K562 (cell line): ENCODE results near the gene SBNO1.
"Not testable (repeated sequence)": the region's sequence is repeated elsewhere in the genome, so short reads cannot be mapped to it uniquely, and the experiment has no call there.

ENCODE experiments used
- ERF ChIP-seq: fragments of 450-650 bp; formaldehyde crosslinking; IDR thresholded peaks from 2 replicates; pipeline ENCODE4 v1.4.0; 2020; ENCODE audit warnings: mild to moderate bottlenecking, mixed read lengths
- MXI1 ChIP-seq: IDR thresholded peaks from 2 replicates; pipeline ENCODE4 v1.6.1; 2011; ENCODE audit warnings: low read depth, mild to moderate bottlenecking, improper control_type of control experiment, low read length
- MYC ChIP-seq, 2 experiments: fragments of 250-450 bp in 1 of 2; sonication (Bioruptor Pico) in 1 of 2; IDR thresholded peaks; 2 replicates each; pipeline versions ENCODE4 v1.5.1 to v1.6.1; 2012 to 2021; ENCODE audit warnings: low read depth in 2 of 2, borderline replicate concordance in 1 of 2, improper control_type of control experiment in 1 of 2, low read length in 1 of 2, mild to moderate bottlenecking in 1 of 2, moderate library complexity in 1 of 2
- POLR2A ChIP-seq: fragments of 450-650 bp; conservative IDR thresholded peaks from 2 replicates; pipeline ENCODE4 v1.6.1; 2016
- PTBP1 ChIP-seq: fragments of 200-400 bp; formaldehyde crosslinking; IDR thresholded peaks from 2 replicates; pipeline ENCODE4 v1.6.1; 2017; ENCODE audit warnings: low read depth, low read length
- RCOR1 ChIP-seq, 2 experiments: IDR thresholded peaks; 2 replicates each; pipeline ENCODE4 v1.6.1; 2012; ENCODE audit warnings: low read depth in 2 of 2, low read length in 2 of 2, borderline replicate concordance in 1 of 2, improper control_type of control experiment in 1 of 2
- SAFB ChIP-seq: fragments of 200-400 bp; formaldehyde crosslinking; IDR thresholded peaks from 2 replicates; pipeline ENCODE4 v1.6.1; 2017; ENCODE audit warnings: low read depth, low read length, borderline replicate concordance
- ZNF668 ChIP-seq: fragments of 250-450 bp; sonication (Bioruptor Pico); IDR thresholded peaks from 2 replicates; pipeline ENCODE4 v1.8.0; 2022; ENCODE audit warnings: mild to moderate bottlenecking, inconsistent platforms
- ZSCAN29 ChIP-seq: fragments of 450-650 bp; IDR thresholded peaks from 2 replicates; pipeline ENCODE4 v1.6.1; 2017
- TF ChIP-seq, protein P1 (sequence below): sonication (generic); formaldehyde crosslinking; IDR thresholded peaks from 2 replicates; pipeline ENCODE4 v1.9.0; 2022; ENCODE audit warnings: mild to moderate bottlenecking, missing genetic modification reagents
- TF ChIP-seq, protein P2 (sequence below), 2 experiments: fragments of 450-650 bp; formaldehyde crosslinking in 1 of 2; IDR thresholded peaks; 2 replicates each; pipeline versions ENCODE4 v1.4.0 to v1.6.1; 2014 to 2020; ENCODE audit warnings: mild to moderate bottlenecking in 2 of 2, borderline replicate concordance in 1 of 2, low read depth in 1 of 2
- TF ChIP-seq, protein P3 (sequence below), 2 experiments: fragments of 450-650 bp in 1 of 2; sonication (generic) in 1 of 2; formaldehyde crosslinking in 1 of 2; IDR thresholded peaks in 1 of 2; conservative IDR thresholded peaks in 1 of 2; 2 replicates each; pipeline versions ENCODE4 v1.6.1 to v1.8.1; 2016 to 2023; ENCODE audit warnings: mild to moderate bottlenecking in 2 of 2, moderate library complexity in 2 of 2, inconsistent platforms in 1 of 2, missing genetic modification reagents in 1 of 2
- TF ChIP-seq, protein P4 (sequence below): fragments of 450-650 bp; formaldehyde crosslinking; IDR thresholded peaks from 2 replicates; pipeline ENCODE4 v1.4.0; 2020; ENCODE audit warnings: mild to moderate bottlenecking, mixed read lengths
- TF ChIP-seq, protein P5 (sequence below): sonication (generic); formaldehyde crosslinking; IDR thresholded peaks from 2 replicates; pipeline ENCODE4 v1.8.1; 2023; ENCODE audit warnings: mild to moderate bottlenecking, missing genetic modification reagents

DNA sequence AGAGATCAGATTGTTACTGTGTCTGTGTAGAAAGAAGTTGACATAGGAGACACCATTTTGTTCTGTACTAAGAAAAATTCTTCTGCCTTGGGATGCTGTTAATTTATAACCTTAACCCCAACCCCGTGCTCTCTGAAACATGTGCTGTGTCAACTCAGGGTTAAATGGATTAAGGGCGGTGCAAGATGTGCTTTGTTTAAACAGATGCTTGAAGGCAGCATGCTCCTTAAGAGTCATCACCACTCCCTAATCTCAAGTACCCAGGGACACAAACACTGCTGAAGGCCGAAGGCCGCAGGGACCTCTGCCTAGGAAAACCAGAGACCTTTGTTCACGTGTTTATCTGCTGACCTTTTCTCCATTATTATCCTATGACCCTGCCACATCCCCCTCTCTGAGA lies 7.8 kb upstream of the SBNO1 start:
- TF ChIP-seq ZNF668 (CRISPR knock-in tag); POLR2A; MXI1; RCOR1 (IDR thresholded peaks at IDR 0.05; ENCODE audit: borderline replicate concordance in 1 of 2, low read depth in 2 of 2, low read length in 2 of 2); MYC (IDR thresholded peaks at IDR 0.05; ENCODE audit: low read depth, low read length); MYC (CRISPR knock-in tag; IDR thresholded peaks at IDR 0.05; ENCODE audit: borderline replicate concordance, low read depth); SAFB; ERF (CRISPR knock-in tag); ZSCAN29; PTBP1: not testable (repeated sequence)
- TF ChIP-seq, protein P1, sequence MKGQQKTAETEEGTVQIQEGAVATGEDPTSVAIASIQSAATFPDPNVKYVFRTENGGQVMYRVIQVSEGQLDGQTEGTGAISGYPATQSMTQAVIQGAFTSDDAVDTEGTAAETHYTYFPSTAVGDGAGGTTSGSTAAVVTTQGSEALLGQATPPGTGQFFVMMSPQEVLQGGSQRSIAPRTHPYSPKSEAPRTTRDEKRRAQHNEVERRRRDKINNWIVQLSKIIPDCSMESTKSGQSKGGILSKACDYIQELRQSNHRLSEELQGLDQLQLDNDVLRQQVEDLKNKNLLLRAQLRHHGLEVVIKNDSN (CRISPR knock-in tag) = not testable (repeated sequence)
- TF ChIP-seq, protein P2, sequence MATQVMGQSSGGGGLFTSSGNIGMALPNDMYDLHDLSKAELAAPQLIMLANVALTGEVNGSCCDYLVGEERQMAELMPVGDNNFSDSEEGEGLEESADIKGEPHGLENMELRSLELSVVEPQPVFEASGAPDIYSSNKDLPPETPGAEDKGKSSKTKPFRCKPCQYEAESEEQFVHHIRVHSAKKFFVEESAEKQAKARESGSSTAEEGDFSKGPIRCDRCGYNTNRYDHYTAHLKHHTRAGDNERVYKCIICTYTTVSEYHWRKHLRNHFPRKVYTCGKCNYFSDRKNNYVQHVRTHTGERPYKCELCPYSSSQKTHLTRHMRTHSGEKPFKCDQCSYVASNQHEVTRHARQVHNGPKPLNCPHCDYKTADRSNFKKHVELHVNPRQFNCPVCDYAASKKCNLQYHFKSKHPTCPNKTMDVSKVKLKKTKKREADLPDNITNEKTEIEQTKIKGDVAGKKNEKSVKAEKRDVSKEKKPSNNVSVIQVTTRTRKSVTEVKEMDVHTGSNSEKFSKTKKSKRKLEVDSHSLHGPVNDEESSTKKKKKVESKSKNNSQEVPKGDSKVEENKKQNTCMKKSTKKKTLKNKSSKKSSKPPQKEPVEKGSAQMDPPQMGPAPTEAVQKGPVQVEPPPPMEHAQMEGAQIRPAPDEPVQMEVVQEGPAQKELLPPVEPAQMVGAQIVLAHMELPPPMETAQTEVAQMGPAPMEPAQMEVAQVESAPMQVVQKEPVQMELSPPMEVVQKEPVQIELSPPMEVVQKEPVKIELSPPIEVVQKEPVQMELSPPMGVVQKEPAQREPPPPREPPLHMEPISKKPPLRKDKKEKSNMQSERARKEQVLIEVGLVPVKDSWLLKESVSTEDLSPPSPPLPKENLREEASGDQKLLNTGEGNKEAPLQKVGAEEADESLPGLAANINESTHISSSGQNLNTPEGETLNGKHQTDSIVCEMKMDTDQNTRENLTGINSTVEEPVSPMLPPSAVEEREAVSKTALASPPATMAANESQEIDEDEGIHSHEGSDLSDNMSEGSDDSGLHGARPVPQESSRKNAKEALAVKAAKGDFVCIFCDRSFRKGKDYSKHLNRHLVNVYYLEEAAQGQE (IDR thresholded peaks at IDR 0.05; ENCODE audit: borderline replicate concordance) = not testable (repeated sequence)
- TF ChIP-seq, protein P2 (CRISPR knock-in tag; IDR thresholded peaks at IDR 0.05; ENCODE audit: low read depth) = not testable (repeated sequence)
- TF ChIP-seq, protein P3, sequence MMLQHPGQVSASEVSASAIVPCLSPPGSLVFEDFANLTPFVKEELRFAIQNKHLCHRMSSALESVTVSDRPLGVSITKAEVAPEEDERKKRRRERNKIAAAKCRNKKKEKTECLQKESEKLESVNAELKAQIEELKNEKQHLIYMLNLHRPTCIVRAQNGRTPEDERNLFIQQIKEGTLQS (IDR thresholded peaks at IDR 0.05) = peak; percentile 57
- TF ChIP-seq, protein P3 (CRISPR knock-in tag; conservative IDR thresholded peaks at IDR 0.05) = not testable (repeated sequence)
- TF ChIP-seq, protein P4, sequence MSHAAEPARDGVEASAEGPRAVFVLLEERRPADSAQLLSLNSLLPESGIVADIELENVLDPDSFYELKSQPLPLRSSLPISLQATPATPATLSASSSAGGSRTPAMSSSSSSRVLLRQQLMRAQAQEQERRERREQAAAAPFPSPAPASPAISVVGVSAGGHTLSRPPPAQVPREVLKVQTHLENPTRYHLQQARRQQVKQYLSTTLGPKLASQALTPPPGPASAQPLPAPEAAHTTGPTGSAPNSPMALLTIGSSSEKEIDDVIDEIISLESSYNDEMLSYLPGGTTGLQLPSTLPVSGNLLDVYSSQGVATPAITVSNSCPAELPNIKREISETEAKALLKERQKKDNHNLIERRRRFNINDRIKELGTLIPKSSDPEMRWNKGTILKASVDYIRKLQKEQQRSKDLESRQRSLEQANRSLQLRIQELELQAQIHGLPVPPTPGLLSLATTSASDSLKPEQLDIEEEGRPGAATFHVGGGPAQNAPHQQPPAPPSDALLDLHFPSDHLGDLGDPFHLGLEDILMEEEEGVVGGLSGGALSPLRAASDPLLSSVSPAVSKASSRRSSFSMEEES (CRISPR knock-in tag) = not testable (repeated sequence)
- TF ChIP-seq, protein P5, sequence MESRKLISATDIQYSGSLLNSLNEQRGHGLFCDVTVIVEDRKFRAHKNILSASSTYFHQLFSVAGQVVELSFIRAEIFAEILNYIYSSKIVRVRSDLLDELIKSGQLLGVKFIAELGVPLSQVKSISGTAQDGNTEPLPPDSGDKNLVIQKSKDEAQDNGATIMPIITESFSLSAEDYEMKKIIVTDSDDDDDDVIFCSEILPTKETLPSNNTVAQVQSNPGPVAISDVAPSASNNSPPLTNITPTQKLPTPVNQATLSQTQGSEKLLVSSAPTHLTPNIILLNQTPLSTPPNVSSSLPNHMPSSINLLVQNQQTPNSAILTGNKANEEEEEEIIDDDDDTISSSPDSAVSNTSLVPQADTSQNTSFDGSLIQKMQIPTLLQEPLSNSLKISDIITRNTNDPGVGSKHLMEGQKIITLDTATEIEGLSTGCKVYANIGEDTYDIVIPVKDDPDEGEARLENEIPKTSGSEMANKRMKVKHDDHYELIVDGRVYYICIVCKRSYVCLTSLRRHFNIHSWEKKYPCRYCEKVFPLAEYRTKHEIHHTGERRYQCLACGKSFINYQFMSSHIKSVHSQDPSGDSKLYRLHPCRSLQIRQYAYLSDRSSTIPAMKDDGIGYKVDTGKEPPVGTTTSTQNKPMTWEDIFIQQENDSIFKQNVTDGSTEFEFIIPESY (CRISPR knock-in tag) = not testable (repeated sequence)
